Measurements from ENCODE around the gene STK26.
A peak's percentile ranks its signal among the peaks of the same experiment; 100 is the strongest.
"Not testable (repeated sequence)": the region's sequence is repeated elsewhere in the genome, so short reads cannot be mapped to it uniquely, and the experiment has no call there.

Gene STK26

DNA sequence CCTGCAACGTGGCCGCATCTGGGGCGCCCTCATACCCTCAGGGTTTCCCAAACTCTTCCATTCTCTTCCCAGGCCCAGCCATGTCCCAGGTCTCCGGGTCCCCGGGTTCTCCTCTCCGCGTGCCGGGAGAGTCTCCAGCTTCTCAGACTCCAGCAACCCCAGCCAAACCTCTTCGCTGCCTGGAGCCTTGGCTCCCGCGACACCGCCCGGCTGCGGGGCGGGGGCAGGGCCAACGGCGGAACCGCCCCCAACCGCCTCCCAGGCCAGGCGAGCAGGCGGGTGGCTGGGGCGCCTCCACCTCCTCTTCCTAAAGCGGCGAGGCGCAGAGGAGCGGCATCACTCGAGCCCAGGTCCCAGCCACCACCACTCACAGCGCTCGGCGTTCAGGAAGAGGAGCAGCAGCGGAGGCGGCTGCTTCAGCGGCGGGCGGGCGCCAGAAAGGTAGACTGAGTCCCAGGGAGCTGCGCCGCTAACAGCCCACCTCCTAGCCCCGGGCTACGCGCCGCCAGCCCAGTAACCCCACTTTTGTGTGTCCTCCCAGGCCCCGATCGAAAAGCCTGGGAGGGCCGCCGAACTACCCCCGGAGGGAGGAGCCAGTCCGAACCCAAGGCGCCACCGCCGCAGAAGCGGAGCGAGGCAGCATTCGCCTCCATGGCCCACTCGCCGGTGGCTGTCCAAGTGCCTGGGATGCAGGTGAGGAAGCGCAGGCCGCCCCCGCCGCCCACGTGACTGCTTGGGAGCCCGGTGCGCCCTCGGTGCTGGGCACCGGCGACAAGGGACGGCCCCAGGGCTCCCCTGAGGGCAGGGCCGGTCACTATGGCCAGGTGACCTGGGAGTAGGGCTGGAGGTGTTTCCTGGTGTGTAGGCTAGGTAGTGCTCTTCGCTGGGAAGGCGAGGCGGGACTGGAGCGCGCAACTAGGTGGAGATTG, at the start of gene STK26:
Gene STK26 (plus strand): TSS at position 336 of the 929 bp plus-strand sequence. CDS start 316 bp downstream, at position 652.
- DNase-seq = peak; percentile 75

DNA sequence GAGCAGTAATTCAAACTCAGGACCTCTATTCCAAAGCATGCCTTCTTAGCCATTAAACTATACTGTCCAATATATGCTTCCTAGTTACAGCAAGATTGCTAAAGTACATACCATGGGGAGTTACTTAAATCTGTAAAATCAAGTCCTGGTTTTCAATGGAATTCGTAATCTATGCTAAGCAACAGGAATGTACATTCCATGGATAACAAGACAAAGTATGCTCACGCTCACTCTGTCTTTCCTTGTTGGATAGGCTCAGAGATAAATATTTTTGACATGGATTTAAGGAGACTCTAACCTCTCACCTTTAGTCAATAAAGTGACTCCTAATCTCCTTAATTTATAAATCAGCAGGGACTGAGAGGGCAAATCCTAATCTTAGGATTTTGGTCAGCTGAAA, 47.3 kb upstream of the STK26 start:
- DNase-seq = no peak

DNA sequence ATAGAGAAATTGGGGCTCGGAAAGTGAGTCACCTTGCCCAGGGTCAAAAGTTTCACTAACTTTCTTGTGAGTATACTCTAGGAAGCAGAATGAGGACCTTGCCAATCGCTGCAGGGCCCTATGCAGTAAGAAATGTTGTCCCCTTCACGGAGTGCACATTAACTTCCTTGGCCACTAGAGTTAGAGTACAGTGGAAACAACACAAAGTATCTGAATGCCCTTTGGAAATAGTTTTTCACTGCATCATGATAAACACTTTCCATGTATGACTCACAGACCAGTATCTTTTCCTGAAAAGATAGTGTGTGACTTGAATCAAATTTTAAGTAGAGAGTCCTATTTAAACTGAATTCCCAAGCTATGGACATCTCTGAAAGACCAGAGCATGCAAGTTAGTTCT, 45.5 kb upstream of the STK26 start:
- no peak for DNase-seq

DNA sequence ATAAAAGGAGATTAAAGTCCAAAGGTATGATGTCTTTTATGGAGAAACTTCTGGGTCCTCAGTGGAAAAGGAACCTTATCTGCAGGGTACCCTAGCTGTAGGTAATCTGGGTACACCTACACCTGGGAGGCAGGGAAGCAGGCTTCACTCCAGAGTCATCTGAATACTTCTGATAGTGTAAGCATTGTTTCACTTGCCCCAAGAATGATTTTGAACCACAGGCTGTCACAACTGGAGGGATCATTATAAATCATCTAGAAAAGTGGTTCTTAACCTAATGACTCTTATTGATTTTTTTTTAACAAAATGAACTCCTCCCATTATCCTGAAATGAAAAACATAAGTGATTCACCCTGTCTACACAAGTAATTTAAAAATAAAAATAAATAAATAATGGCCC, 44.0 kb upstream of the STK26 start:
- no peak for DNase-seq

DNA sequence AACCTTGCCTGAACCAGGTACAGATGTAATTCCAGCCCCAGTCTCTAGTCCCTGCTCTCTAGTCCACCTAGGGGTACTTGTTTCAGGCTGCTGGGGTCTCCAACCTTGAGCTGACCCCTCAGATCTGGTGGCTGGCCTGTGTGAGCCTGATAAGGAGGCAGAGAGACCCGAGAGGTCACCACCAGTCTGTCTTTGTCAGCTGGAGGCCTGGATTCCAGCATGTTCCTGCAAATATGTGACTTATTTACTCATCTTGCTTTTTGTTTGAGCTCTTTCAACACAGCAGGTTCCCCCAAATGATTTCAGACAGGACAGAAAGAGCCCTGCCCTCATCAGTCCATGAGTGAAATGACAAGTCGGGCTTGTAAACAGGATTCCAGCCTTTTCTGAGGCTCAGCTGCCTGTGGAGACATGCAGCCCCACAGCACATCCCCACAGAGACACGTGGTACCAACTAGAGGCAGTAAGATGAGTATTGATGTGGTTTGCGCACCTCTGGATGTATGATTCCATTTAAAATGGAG, 37.5 kb upstream of the STK26 start:
- peak; percentile 13 for DNase-seq

DNA sequence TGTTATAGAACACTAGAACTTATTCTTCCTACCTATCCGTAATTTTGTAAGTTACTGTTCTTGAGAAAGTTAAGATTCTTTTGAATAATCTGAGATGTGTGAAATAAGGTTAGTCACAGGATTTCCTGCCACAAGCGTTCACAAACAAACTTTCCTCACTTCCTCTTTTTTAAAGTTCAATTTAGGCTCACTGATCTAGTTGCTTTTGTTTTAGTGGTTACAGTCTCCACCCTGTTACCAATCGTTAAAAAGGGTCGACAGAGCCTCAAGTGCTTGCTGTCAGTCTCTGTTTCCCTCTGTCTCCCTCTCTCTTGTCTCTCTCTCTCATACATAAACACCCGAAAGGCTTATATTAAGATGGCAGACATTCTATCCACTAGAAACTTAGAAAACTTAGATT, 35.9 kb upstream of the STK26 start:
- peak; percentile 67 for DNase-seq

DNA sequence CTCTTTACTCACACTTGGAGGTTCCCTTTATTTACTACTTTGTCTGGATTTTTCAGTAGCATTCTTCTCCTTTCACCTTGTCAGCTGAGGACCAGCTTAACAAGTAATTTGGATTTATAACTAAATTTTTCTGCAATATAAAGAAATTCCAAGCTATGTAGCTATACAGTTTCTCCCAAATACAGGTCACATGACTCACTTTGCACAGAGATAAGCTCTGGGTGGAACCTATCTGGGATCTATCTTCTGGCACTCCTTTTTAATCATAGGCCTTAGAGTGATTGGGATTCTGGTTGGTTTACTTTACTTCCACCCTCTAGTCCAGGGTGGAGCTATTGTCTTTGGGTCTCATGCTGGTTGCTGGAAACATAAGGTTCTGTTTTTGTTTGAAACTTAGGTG, 34.9 kb upstream of the STK26 start:
- DNase-seq = no peak

DNA sequence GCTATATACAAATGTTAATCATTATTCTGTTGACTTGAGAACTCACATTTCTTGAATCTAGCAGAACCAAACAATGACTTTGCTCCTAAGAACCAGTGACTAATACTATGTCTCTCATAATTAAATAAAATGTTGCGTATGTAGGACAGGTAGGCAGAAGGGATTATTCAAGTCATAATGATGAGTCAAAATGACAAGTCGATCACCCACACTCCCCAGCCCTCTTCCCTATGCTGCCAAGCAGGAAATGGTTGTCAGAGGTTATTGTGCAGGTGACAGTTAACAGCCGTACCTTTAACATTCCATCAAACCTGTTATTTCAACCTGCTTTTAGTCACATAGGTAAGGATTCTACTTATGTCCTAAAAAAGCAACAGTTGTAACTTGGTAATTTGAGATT, 22.0 kb upstream of the STK26 start:
- no peak for DNase-seq

DNA sequence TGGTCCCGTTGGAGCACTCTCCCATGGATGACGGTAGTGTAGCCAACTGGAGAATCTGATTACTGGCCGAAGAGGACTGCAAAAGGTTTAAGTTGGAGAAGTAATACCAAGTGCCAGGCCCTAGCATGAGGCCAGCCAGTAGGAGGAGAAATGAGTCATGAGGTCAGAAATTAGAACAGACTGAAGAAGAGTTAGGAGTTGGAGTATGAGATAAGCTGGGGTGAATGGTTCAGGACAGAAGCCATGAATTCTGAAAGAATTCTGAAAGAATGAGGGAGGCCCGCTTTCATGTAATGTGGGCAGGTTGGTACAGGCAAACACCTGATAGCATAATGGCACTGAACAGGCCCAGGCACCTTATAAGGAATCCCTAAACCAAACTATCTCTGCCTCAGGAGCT, 18.4 kb upstream of the STK26 start:
- DNase-seq = peak; percentile 36

DNA sequence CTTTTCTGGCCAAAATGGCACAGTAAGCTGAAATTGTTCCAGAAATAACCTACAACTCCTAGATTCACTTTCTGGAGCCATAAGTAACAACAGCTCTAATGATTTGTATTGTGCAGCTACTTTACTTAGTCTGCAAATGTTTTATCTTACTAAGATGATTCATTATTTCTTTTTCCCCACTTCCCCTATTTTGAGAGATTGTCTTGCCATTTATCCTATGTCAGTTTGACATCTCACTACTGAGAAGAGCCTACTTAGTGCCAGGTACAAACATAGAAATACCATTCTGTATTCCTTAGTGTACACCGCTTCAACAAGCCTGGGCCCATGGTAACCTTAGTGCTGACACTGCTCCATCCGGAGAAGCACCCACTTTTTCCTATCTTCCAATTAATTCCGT, 13.8 kb upstream of the STK26 start:
- DNase-seq = no peak

DNA sequence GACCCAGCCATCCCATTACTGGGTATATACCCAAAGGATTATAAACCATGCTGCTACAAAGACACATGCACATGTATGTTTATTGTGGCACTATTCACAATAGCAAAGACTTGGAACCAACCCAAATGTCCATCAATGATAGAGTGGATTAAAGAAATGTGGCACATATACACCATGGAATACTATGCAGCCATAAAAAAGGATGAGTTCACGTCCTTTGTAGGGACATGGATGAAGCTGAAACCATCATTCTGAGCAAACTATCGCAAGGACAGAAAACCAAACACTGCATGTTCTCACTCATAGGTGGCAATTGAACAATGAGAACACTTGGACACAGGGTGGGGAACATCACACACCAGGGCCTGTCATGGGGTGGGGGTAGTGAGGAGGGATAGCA, 12.9 kb upstream of the STK26 start:
- DNase-seq = not testable (repeated sequence)

DNA sequence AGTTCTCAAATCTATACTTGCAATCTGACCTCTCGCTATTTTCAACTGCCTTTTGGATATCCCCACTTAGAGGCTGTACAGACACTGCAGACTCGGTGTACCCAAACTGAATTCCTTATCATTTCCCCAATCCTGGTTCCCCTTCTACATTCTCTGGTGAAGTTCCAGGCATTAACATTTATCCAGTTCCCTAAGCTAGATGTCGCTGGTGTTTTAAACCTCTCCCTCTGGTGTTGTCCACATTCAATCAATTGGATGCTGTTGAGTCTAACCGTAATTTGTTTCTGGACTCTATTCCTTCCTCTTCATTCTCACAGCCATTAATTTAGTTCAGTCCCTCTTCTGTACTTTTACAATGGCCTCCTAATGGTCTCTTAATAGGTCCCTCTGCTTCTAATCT, 7.2 kb upstream of the STK26 start:
- DNase-seq = no peak

DNA sequence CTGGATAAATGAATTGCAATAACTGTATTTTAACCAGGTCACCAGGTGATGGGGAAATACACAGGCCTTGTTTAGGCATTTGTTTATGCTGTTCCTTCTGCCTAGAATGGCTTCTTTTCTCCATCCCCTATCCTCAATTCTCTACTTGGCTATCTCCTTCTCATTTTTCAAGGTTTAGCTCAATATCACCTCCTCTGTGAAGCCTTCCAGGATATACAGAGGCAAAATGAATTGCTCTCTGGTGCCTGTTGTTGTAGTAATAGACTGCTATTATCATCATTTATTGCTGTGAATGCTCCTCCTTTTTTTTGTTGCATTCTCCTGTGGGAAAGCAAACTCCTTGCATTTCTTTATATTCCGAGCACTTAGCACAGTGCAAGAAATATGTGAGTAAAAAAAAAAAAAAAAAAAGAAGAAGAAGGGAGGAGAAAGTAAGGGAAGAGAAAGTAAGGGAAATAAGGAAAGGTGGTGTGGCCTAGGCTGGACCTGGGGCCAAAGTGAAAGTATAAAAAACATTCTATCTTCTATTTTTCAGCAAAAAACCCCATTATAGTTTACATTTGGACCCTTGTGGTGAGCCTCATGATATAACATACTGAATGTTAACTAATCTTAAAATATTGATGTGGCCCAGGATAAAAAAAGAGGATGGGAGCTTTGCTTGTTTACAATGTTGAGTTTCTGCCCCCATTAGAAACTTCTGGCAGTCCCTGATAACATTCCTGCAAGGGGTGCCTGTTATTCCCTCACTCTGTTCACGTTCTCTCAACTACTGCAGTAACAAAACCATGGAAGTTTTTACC, 6.3 kb upstream of the STK26 start:
- DNase-seq = no peak

DNA sequence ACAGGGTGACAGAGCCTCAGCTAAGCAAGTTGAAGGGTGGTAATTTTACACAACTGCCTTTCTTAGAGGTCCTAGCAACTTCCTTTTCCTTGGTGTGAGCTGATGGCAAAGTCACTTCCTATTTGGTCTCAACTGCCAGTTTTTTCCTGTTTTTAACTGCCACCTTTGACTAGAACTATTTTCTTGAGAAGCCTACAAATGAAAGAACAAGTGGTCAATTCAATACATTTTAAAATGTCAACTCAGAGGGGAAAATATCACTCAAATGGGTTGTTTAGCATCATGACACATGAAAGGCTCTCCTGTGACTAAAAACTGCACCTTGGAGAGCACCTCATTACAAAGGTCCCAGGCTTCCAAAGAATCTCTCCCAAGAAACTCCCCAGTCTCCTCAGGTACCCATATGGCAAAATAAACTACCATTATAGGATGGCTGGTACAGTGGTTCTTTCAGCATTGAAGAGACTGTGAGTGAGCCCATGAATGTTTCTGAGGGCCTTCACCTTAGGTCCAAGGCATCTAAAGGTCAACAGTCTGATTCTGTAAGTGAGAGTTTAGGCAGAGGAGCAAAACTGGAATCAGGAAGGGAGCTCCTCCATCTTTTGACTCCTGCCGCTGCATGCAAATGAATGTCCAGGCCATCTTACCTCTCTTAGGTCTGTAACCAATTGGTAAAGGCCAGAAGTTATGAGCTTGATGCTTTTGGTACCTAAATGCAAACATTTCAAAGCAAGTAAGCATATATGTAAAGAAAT, 5.5 kb upstream of the STK26 start:
- DNase-seq = no peak

DNA sequence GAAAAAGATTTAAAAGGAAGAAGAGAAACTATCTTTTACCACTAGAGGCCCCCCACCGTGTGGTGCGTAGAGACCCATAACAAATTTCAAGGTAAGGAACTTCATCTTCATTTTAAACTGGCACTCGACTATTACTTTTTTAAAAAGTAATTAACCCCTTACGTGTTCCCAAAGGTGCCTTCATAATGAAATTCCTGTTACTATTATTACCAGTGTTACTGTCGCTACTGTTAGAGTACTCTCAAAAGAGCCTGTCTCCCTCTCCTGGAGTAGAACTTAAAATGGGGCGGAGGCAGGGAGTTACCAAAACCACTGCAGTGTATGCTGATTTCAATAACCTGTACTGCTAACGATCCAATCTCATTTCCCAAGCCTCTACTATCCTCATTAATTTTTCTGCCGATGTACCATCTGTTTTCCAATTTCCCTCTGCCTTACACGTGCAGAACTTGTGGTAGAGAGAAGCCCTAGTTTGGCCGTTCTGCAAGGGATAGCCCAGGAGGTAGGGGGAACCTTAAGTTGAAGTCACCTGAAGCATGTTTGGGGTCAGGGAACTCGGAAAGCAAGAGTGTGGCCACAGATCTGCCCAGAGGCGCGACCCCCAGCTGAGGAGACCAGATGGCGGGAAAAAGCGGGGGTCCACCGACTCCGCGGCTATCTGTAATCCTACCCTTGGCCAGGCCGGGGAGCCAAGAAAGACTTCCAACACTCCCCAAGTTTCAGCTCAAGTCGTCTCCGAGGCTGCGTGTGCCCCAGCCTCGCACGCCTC, 720 bp upstream of the STK26 start:
- DNase-seq = no peak

DNA sequence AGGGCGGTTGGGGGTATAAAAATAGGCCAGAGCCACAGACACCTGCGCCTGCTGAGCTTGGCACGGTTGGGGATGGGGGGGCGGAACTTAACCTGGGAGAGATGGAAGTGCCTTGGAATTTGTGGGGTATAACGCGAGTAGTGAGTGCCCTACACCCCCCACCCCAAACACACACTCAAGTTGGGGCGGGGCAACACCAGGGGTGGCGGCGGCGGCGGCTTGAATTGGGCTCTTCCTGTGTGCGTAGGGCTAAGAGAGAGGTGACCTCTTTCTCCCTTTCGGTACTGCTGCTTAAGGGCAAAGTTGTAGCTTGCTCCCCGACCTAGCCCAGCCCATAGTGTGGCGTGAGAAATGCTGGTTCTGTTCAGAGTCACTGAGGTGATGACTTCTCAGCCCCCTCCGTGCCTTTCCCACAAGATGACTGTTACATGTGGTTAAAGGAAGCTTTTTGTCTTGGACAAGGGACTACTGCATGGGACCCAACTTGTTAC, 839 bp downstream of the STK26 start:
- peak; percentile 37 for DNase-seq

DNA sequence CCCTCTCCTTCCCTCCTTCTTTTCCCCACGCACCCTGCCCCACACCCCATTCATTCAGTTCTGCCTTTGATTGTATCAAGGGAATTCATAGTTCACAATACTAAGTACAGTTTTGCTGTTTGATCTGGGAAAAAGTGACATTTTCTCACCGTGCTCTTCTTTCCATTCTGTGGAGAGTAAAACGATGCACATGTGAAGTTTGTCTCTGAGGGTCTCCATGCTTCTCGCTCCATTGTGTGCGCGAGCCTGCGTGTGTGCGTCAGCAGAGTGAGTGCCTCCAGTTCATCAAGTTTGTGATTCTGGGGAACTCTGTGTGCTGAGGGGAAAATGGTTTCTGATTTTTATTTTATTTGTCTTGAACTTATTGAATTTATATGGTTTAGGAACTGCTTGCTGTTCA, 1.9 kb downstream of the STK26 start:
- no peak for DNase-seq

DNA sequence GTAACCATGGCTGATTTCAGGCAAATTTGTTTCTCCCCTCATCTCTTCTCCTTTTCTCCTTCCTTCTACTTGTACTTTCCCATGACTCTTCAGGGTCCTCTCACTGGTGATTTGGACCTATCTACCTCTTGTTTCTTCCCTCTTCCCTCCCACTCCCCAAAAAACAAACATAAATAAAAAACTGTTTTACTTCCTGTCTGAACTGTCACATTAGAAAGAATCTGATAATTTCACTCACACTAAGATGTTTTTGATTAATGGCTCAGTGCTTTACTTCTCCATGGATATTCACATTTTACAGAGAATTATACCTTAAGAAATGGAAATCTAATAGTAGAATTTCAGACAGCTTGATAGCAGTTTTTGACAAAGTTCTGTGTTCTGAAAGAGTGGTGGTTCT, 7.2 kb downstream of the STK26 start:
- no peak for DNase-seq

DNA sequence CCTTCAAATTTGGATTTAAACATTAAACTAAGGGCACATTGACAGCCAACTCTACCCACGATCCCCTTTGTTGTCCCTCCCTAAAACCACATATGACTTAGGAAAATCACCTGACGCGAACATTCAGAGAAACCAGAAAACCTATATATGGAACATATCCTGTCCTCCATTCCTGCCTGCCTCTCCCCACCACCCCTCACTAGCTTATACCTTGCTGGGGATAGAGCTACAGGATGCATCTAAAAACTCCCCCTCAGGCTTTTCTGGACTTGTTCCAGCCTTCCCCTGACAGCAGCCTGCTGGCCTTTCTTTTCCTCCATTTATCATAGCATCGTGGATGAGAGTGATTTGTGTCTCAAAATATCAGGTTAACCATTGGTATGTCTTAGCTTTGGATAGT, 8.8 kb downstream of the STK26 start:
- no peak for DNase-seq

DNA sequence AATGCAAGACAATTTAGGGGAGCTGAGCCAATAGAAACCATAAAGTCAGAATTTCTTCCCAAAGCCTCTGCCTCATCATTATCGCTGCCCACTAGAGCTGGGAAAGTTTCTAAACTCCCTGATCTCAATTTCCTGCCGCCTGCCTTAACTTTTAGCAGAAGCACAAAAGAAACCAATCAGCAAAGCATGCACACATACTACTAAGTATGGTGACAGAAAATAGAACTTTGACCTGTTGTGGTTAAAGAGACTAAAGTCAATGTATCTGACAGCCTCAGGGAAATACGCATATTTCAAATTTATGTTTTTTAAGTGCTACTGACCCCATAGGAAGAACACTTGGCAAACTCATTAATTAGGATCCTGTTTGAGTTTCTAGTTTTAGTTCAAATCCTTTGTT, 10.1 kb downstream of the STK26 start:
- no peak for DNase-seq

DNA sequence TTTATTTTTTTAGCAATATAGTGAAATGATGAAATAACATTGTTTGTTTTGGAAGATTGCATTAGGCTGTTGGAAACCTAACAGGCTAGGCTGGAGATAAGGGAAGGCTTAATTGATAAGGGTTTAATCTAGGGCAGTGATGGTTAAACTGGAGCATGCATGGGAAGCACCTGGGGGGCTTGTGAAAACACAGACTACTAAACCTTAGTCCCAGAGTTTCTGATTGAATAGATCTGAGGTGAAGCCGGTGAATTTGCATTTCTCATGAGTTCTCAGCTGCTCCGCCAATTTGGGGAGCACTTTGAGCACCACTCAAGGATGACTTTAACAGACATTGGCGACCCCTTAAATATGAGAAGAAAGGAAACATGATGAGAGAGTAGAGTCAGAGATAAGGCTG, 11.5 kb downstream of the STK26 start:
- no peak for DNase-seq

DNA sequence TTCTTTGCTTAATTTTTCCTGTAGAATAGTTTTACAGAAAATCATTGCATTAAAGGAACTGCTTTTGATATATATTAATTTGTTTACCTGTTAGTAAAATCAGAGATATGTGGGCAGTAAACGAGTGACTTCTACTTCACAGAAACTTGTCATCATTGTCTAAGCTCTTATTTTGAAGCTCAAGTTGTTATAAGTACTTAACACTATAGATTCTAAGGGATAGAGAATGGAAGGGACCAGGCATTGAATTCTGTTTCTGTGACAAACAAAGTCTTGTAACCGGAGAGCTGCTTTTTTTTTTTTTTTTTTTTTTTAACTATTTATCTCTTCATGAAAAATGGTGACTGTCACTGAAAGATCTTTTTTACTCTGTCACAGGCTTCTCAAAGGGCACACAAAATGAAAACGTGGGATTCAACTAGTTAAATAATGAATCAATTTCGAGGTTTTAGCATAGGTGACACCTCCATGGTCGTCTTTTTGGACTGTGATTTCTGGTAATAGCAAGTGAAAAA, 14.4 kb downstream of the STK26 start:
- DNase-seq = no peak
